ENCODE measurements around the gene MB. TPM values are rescaled to one million over a fixed set of nuclear protein-coding genes. Genes with fewer than 3 reads are reported as not detected.

The MB gene
- total and polyA plus RNA-seq, 2 experiments from 2014 or later: not detected

DNA sequence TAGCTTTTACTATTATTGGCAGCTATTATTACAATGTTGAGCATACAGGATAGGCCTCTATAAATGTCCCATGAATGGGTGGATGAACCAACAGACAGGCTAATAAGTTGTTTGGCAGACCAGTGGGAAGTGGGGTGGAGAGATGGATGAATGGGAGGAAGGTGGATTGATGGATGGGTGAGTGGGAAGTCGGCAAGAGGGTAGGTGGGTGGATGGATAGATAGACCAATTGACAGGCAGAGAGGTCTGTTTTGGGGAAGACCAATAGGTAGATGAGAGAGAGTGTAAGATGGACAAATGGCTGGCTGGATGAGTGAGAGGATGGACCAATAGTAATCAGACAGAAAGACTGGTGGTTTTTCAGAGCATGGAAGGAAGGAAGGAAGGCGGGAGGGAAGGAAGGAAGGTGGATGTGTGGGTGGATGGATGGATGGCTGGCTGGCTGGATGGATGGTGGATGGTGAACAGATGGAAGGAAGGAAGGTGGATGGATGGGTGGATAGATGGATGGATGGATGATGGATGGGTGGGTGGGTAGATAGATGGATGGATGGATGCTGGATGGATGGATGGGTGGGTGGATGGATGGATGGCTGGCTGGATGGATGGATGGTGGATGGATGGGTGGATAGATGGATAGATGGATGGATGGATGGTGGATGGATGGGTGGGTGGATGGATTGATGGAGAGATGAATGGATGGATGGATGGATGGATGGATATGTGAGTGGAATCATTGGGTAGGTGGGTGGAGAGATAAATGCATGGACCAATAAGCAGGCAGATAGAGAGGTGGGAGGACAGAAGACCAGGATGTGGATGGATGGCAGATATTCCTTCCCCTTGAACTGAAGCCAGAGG is 39.1 kb downstream of the MB start:
- Histone ChIP-seq H2AFZ (no peak overlapping the region), H3K27me3 (ENCODE audit: insufficient read depth) (no peaks in the 10 kb centered on the region), H4K20me1 (replicated peaks; ENCODE audit: insufficient read depth) (no peaks in the 10 kb centered on the region), H3K4me2 (no peak overlapping the region), H3K4me1 (ENCODE audit: insufficient read depth) (no peaks in the 10 kb centered on the region), H3K79me2 (replicated peaks; ENCODE audit: insufficient read depth) (no peaks in the 10 kb centered on the region), H3K4me3 (no peak overlapping the region), H3K9me2 (ENCODE audit: insufficient read depth) (no peaks in the 10 kb centered on the region), H3K27ac (ENCODE audit: low read depth) (no peak overlapping the region), H3F3A (replicated peaks; ENCODE audit: low read depth) (no peaks in the 10 kb centered on the region), H3K36me3 (ENCODE audit: insufficient read depth) (no peaks in the 10 kb centered on the region)
- ATAC-seq (no peak), DNase-seq (ENCODE audit: low spot score) (no peak)
- Mint-ChIP-seq H3K27ac (no peak overlapping the region), H3K9me3 (no peaks in the 10 kb centered on the region; the same call in 2 of the 3 replicates), H3K4me3 (no peak overlapping the region), H3K27me3 (ENCODE audit: insufficient read depth, low read depth, poor library complexity) (peaks cover 14% of the 10 kb centered on the region), H3K4me1 (no peaks in the 10 kb centered on the region), H3K36me3 (ENCODE audit: low read depth) (no peaks in the 10 kb centered on the region; the same call in 2 of the 3 replicates)
- TF ChIP-seq EZH2 (IDR thresholded peaks at IDR 0.05; ENCODE audit: low read depth, unreplicated experiment): no peak
- no peak for TF ChIP-seq ZNF114 (CRISPR knock-in tag; IDR thresholded peaks at IDR 0.05)
- TF ChIP-seq, protein P1, sequence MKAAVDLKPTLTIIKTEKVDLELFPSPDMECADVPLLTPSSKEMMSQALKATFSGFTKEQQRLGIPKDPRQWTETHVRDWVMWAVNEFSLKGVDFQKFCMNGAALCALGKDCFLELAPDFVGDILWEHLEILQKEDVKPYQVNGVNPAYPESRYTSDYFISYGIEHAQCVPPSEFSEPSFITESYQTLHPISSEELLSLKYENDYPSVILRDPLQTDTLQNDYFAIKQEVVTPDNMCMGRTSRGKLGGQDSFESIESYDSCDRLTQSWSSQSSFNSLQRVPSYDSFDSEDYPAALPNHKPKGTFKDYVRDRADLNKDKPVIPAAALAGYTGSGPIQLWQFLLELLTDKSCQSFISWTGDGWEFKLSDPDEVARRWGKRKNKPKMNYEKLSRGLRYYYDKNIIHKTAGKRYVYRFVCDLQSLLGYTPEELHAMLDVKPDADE (IDR thresholded peaks at IDR 0.05): no peak
- TF ChIP-seq JUNB (IDR thresholded peaks at IDR 0.05; ENCODE audit: unreplicated experiment): no peak
- TF ChIP-seq STAT1 (IDR thresholded peaks at IDR 0.05; ENCODE audit: unreplicated experiment): no peak
- no peak for TF ChIP-seq ZNF462 (CRISPR knock-in tag; IDR thresholded peaks at IDR 0.05)
- no peak for TF ChIP-seq POLR2AphosphoS5 (IDR thresholded peaks at IDR 0.05; ENCODE audit: low read depth)
- TF ChIP-seq ZNF331 (CRISPR knock-in tag; IDR thresholded peaks at IDR 0.05; ENCODE audit: low read depth): no peak
